Activated T-cell treated with anti-CD3 and anti-CD28 coated beads for 48 hours (primary cell): Measurements from ENCODE around the gene RHOBTB1.

ENCODE experiments used
- DNase-seq: peaks from one replicate; pipeline ENCODE4 v3.0.0-alpha.2; 2020; ENCODE audit warnings: low read depth

RHOBTB1 gene

GRCh38 chr10:60965696-60966095 lies 21.7 kb upstream of the RHOBTB1 start:
- no peak for DNase-seq

DNA sequence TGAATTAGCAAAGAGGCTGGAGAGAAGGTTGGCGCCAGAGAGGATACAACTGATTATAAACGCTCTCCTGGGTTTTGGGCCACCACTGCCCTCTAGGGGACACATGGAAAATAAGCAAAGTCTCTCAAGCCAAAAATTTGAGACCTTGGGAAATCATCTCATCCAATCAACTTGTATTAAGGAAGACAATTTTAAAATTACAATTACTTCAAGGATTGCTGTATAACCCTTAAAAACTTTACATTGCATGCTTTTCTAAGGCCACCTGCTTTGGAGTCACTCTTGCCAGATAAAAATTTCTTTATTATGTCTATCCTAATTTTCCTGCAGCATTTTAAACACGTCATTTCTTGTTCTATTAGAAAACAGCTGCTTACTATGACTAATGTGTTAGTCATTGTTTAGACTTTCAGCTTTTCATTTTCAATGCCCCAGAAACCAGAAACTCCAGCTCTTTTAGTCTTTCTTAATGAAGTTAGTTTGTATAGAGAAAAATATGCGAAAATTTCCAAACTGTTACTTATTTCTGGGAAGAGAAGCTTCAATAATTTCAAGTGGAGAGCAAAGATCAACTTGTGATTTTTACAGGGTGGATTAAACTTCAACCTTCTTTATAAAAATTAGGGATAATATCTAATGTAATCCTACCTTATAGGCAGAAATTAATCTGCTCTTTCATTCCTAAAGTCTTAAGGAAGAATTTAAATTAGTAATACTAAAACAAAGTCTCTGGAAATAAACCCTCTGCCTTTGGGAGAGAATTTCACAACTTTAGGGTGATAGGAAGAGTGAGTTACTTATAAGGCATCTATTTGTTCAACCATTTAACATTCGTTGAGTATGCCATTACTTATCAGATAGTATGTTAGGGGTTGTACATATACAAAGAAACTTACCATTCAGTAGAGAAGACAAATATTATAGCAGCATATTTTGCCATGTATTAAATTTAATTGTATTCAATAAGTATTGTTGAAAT lies 20.6 kb upstream of the RHOBTB1 start:
- peak; percentile 24 for DNase-seq

DNA sequence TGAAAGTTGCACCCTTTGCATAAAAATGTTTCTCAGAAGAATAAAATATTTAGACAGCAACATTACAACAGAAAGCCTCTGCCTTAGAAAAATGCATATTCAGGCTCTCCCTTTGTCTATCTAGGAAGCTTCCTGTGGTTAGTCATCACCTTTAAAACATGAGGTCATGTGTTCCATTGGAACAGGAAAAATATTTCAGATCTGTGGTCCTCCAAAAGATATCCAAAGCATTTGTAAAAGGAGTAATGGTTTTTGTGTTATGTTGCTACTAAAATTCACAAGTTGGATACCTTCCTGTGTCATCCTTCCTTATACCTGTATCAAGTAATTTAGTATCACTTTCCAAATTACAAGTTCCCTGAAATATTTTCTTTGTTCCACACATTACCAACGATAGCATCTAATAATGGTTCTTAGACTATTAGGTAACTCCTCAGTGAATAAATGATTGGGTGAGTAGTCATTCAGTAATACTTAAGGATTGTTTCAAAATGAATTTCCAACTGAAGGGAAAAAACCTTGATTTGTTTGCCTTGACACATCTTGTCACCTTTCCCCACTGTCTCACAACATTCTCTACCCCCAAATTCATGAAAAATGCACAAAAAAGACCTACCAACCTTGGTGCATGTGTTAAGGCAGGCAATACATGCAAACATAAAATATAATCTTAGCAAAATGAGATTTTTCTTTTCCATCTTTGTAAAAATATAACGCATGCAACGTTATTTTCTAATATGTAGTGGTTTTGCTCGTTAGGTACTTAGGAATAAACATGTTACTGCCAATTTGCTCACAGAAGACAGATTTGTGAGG lies 19.7 kb upstream of the RHOBTB1 start:
- DNase-seq, result no peak

GRCh38 chr10:60962946-60963345 lies 19.0 kb upstream of the RHOBTB1 start:
- no peak for DNase-seq

DNA sequence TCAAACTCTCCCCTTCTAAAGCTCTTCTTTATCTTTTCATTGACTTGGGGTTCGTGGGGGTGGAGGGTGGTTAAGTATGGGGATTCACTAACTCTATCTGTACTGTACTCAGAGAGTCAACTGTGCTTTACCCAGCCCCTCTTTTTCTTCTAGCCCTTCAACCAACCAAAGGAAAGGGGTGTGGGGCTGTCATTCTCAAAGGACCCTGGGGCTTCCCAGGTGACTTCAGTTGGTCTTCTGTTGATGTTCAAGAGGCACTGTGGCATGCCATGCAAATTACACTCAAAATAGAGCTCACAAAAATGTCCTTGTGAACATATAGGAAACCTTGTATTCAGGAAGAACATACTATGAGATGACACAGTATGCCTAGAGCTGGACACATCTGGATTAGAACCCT lies 16.9 kb upstream of the RHOBTB1 start:
- DNase-seq, result no peak

DNA sequence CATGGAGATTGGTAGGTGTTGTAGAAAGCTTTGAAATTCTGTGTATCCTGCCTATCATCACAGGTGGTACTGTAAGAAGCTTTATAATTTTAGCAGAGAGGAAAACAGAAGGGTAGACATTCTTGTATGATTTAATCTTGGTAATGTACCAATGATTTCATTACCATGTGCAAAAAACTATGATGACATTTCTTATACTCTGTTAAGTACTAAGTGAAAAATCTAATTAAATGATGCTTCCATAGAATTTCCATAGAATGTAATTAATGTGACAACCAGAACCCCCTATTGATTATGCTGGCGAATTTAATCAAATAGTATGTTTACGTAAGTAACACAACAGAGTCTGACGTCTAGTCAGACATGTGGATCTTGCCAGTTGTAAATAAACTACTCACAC lies 16.0 kb upstream of the RHOBTB1 start:
- DNase-seq, result no peak

DNA sequence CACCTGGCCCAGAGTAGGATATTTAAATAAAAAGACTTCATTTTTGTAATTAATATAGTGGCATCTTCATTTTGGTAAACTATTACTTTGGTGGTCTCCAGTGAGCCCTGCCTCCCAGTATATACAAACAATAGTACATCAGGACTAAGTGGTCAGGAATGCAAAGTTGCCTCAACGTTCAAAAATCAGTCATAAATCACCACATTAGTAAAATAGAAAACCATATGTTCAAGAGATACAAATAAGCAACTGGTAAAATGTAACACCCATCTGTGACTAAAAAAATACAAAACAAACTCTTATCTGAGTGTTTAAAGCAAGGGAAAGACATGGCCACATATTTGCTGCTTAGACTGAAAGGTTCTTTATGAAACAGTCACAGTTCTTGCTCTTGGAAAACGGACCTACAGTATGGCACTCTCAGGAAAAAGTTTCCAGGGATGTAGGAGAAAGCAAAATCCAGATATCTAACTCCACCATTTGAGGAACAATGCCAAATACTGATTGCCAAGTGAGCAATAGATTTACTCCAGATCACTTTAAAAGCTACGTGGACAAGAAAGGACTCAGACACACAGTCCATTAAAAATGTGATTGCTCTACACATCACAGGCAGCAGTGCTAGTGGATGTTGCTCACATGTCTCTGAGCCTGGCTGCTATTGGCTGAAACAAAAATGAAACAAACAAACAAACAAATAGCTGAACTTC lies 15.1 kb upstream of the RHOBTB1 start:
- no peak for DNase-seq

DNA sequence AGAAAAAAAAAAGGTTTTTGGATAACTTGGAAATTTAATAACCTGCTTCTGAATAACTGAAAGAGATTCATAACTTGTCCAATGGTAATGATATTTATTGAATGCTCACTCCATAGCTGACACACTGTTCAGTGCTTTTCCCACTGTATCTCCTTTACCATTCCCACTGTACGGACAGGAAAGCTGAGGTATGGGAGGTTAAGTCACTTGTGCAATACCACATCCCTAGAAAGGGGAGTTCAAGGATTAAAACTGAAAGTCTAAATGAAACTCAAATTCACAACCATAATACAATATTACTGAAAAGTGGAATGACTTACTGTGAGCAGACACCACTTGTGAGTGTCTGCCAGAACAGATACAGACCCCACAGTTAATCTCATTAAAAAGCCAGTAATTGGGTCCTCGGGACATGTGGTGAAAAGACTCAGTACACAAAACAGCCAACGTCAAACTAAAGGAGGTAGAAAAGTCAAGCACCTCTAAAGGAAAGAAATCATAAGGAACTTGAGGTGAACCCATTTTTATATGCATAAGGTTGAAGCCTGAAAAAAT lies 13.8 kb upstream of the RHOBTB1 start:
- no peak for DNase-seq

DNA sequence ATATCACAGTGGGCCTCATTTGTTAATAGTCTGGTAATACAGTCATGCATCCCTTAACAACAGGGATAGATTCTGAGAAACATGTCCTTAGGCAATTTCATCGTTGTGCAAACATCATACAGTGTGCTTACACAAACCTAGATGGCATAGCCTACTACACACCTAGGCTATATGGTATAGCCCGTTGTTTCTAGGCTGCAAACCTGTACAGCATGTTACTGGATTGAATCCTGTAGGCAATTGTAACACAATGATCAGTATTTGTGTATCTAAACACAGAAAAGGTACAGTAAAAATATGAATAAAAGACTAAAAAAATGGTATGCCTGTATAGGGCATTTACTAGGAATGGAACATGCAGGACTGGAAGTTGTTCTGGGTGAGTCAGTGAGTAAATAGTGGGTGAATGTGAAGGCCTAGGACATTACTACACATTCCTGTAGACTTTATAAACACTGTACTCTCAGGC lies 12.0 kb upstream of the RHOBTB1 start:
- no peak for DNase-seq

GRCh38 chr10:60955316-60955715 lies 11.3 kb upstream of the RHOBTB1 start:
- DNase-seq, result no peak

DNA sequence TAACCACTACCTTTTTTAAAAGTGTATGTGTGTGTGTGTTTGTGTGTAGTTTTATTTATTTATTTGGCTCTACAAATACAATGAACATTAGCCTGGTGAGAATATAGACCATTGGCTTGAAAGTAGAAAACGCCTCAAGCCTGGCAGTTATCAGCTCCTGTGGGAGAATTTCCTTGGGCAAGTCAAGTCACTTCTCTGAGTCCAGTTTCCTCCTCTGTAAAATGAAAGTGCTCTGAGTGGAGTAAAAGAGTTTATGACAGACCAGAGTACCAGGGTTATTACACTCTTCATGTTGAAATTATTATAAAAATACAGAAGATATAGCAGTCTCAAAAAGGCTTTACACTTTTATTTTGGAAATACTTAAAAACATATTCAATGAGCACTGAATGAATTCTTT lies 10.1 kb upstream of the RHOBTB1 start:
- no peak for DNase-seq

DNA sequence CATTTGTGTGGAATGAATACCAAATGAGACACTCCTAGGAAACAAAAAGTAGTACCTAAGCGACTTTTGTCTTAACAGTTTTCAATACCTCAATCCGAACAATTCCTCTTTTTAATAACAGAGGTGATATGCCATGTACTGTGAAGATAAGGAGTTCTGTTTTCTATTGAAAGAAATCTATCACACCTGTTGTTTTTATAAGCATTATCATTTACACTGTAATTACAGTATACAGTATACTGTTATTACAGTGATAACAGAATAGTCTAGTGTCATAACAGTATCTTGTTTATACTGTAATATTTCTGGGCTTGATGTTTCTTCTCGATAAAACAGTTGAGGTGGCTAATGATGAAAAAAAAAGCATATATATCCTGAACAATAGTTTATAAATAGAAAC lies 9.4 kb upstream of the RHOBTB1 start:
- DNase-seq, result no peak

DNA sequence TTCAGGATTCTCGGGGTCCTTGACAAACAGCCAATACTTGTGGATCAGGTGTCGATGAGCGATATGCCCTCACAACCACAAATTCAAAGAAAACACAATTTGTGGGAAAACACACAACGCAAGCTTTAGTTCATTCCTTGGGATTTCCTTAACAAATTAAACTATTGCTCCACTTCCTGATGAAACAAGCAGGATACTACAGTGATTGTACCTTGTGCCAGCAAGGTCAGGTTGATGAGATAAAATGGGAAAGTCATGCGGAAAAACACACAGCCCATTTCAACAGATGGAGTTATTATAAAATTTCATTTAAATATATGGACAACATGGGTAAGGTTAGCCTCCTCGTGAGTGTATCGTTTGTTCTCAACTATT lies 8.8 kb upstream of the RHOBTB1 start:
- no peak for DNase-seq

DNA sequence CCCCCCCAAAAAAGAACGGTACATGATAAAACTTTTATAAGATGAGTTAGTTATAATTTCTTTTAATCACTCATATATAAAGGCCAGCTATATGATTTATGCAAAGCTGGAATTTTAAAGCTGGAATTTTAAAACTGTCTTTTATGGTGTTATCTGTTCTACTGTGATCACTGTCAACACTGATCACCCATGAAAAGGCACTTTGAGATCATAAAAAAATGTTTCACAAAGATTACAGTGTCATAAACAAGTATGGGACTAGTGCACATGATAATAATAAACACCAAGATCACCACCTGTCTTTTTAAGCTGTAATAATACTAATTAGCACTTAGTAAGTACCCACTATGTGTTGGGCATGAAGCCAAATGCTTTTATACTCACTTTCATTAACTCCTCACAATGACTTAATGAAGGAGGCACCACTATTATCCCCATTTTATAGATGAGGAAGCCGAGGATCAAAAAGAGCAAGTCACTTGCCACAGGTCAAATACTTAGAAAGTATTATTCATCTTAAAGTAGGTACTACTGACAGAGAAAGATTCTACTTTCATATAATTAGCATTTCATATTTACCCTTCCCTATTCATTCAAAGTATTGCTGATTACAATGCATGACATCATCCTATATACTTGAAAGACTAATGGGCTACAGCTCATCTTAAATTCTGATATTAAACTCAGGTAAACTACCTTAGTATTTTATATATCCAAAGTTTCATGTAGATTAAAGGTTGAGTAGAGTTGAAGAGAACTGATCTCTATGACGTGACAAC lies 8.3 kb upstream of the RHOBTB1 start:
- no peak for DNase-seq

- DNase-seq, result no peak
These were observed 7.3 kb upstream of the RHOBTB1 start for GRCh38 chr10:60951272-60951724.

GRCh38 chr10:60950300-60950699 lies 6.3 kb upstream of the RHOBTB1 start:
- no peak for DNase-seq

DNA sequence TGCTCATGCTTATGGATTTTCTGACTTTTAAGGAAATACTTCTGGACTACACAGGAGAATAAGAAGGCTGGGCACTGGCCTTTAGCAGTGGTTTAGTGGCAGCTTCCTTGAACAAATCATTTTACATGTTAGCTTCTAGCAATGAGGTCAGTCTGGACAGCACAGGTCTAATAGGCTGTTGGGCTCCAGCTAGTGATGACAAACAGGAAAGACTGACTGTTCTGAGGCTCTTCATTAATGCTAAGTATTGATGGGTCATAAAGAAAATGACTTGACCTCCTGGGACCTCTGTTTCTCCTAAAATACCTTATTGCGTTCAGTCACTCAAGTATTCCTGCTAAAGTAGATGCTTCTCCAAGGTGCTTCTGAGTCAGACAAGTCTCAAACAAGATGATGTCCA lies 4.9 kb upstream of the RHOBTB1 start:
- no peak for DNase-seq

- no peak for DNase-seq
These were observed 919 bp upstream of the RHOBTB1 start for GRCh38 chr10:60944910-60945297.

- no peak for DNase-seq
These were observed 498 bp downstream of the RHOBTB1 start for GRCh38 chr10:60943316-60944057.

- no peak for DNase-seq
These were observed 1.1 kb downstream of the RHOBTB1 start for GRCh38 chr10:60942788-60943315.
